ENCODE data around the gene CHMP6.
A peak's percentile ranks its signal among the peaks of the same experiment; 100 is the strongest.

Gene CHMP6

DNA sequence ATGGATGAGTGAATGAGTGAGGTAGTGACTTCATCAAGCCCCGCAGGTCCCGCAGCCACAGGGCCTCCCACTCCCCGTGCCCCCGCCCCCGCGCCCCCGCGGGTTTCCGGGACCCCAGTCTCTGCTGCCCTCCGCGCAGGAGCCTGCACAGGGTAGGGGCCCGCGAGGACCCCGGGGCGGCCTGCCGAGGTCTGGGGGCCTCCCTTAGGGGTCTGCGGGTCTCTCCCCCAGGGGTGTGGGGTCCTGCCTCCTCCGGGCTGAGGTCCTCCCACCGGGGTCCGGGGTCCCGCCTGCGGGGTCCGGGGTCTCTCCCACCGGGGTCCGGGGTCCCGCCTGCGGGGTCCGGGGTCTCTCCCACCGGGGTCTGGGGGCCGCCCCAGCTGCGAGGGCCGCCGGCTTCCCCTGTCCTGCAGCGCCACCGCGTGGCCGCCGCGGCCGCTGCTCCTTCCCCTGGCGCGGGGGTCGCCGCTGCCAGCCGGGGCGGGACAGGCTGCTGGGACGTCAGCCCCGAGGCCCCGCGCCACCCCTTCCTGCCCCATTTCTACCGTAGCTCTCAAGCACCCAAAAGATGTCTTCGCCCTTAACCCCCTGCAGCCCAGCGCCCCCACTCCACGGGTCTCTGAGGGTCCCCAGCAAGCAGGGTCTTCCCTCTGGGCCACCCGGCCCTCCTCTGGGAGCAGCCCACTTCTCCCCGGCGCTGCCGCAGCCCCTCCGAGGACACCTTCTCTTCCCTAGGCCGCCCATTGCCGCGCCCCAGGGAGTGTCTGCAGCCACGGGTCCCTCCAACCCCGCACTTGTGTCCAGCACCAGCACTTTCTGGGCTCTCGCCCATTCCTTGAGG is 10.4 kb upstream of the CHMP6 start:
- DNase-seq (ENCODE audit: low read depth): no peak
- H3K4me3 ChIP-seq (ENCODE audit: low read depth, low read length): no peak overlapping the region
- TF ChIP-seq, protein P1, sequence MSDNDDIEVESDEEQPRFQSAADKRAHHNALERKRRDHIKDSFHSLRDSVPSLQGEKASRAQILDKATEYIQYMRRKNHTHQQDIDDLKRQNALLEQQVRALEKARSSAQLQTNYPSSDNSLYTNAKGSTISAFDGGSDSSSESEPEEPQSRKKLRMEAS (IDR thresholded peaks at IDR 0.05; ENCODE audit: low read depth, low read length): no peak
- TF ChIP-seq, protein P2, sequence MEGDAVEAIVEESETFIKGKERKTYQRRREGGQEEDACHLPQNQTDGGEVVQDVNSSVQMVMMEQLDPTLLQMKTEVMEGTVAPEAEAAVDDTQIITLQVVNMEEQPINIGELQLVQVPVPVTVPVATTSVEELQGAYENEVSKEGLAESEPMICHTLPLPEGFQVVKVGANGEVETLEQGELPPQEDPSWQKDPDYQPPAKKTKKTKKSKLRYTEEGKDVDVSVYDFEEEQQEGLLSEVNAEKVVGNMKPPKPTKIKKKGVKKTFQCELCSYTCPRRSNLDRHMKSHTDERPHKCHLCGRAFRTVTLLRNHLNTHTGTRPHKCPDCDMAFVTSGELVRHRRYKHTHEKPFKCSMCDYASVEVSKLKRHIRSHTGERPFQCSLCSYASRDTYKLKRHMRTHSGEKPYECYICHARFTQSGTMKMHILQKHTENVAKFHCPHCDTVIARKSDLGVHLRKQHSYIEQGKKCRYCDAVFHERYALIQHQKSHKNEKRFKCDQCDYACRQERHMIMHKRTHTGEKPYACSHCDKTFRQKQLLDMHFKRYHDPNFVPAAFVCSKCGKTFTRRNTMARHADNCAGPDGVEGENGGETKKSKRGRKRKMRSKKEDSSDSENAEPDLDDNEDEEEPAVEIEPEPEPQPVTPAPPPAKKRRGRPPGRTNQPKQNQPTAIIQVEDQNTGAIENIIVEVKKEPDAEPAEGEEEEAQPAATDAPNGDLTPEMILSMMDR (IDR thresholded peaks at IDR 0.05; ENCODE audit: low read depth, low read length): peak; percentile 36

DNA sequence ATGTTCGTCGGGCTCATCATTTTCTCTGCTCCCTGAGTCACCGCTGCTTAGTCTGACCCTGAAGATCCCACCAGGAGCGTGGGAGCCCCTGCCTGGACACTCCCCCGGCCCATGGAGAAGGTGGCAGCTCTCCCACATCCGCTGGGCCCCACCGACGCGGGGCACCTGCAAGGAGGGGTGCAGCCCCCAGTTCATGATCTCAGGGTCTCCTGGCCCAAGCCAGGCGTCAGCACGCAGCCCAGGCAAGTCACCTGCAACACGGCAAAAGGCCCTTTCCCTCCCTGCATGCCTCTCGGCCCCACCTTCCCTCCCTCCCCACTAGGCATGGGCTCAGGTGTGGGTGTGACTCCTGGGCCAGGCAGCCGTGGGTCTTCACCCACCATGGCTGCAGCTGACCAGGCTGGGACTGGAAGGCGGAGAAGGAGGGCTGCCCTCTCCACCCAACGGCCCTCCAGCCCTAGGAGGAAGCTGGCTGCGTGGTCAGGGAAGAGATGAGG is 9.7 kb upstream of the CHMP6 start:
- no peak for DNase-seq (ENCODE audit: low read depth)
- TF ChIP-seq, protein P2 (IDR thresholded peaks at IDR 0.05; ENCODE audit: low read depth, low read length): no peak
- no peak for TF ChIP-seq MYC (IDR thresholded peaks at IDR 0.05; ENCODE audit: low read depth, low read length)
- TF ChIP-seq, protein P1 (IDR thresholded peaks at IDR 0.05; ENCODE audit: low read depth, low read length): no peak
- no peak for TF ChIP-seq POLR2A (IDR thresholded peaks at IDR 0.05; ENCODE audit: extremely low read depth, insufficient read length)
- H3K4me3 ChIP-seq (ENCODE audit: low read depth, low read length): no peak overlapping the region

DNA sequence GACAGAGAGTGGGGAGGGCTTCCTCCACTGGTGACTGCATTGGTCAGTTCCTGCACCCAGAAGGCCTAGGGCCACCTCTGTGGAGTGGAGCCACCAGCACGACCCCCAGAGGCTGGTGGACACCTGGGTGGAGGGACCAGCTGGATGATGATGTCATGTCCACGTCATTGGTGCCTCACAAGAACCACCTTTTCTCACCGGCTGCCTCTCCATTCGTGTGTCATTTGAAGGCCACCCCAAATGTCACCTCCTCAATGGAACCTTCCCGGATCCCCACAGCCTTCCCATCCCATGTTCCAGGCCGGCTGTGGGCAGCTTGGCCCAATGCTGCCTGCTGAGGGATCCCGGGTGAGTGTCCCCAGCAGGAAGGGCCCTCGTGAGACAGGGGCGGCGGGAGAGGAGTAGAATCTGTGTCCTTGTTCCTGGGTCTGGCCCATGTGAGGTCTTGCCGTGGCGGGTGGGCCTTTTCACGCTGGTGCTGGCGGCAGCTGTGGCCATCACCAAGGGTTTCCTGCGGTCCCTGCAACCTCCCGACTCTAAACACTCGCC is 9.1 kb upstream of the CHMP6 start:
- no peak for DNase-seq (ENCODE audit: low read depth)
- TF ChIP-seq POLR2A (IDR thresholded peaks at IDR 0.05; ENCODE audit: extremely low read depth, insufficient read length): no peak
- no peak for TF ChIP-seq MYC (IDR thresholded peaks at IDR 0.05; ENCODE audit: low read depth, low read length)
- TF ChIP-seq, protein P1 (IDR thresholded peaks at IDR 0.05; ENCODE audit: low read depth, low read length): no peak
- TF ChIP-seq, protein P2 (IDR thresholded peaks at IDR 0.05; ENCODE audit: low read depth, low read length): no peak
- H3K4me3 ChIP-seq (ENCODE audit: low read depth, low read length): no peak overlapping the region

DNA sequence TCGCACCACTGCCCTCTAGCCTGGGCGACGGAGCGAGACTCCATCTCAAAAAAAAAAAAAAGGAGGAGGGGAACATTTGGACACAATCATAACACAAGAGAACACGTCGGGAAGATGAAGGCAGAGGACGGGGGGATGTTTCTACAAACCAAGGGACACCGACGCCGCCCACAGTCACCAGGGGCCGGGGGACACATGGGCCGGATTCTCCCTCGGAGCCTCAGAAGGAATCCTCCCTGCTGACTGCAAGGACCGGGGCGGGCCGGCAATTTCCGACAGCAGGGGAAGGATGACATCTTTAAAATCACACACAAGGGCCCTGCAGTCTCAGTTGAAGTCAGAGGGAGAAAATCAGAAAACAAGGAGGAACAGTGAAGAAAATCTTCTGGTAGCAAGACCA is 8.1 kb upstream of the CHMP6 start:
- no peak for DNase-seq (ENCODE audit: low read depth)
- no peak overlapping the region for H3K4me3 ChIP-seq (ENCODE audit: low read depth, low read length)
- TF ChIP-seq, protein P1 (IDR thresholded peaks at IDR 0.05; ENCODE audit: low read depth, low read length): no peak
- TF ChIP-seq POLR2A (IDR thresholded peaks at IDR 0.05; ENCODE audit: extremely low read depth, insufficient read length) (no peak), MYC (IDR thresholded peaks at IDR 0.05; ENCODE audit: low read depth, low read length) (no peak)
- TF ChIP-seq, protein P2 (IDR thresholded peaks at IDR 0.05; ENCODE audit: low read depth, low read length): no peak

DNA sequence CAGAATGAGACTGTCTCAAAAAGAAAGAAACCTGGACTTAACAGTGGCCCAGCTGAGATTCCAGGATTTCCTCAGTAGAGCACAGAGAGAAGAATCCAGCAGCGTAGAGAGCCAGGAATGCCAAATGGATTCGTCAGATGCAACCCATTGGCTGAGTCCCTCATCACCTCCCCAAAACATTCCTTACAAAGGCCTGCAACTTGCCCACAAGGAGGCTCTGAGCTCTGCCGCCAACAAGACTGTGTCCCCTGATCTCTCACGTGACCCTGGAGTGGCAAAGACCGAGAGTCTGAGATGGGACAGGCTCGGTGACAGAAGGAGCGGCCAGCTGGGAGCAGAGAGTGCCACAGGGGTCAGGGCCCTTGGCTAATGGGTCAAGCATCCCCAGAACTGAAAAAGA is 6.9 kb upstream of the CHMP6 start:
- no peak for DNase-seq (ENCODE audit: low read depth)
- TF ChIP-seq, protein P1 (IDR thresholded peaks at IDR 0.05; ENCODE audit: low read depth, low read length): no peak
- TF ChIP-seq, protein P2 (IDR thresholded peaks at IDR 0.05; ENCODE audit: low read depth, low read length): no peak
- no peak for TF ChIP-seq POLR2A (IDR thresholded peaks at IDR 0.05; ENCODE audit: extremely low read depth, insufficient read length)
- H3K4me3 ChIP-seq (ENCODE audit: low read depth, low read length): no peak overlapping the region

Measured in NB4 (cell line).